CD14-positive monocyte (primary cell): ENCODE results near the gene MRPS34. TPM values are rescaled to one million over a fixed set of nuclear protein-coding genes. Genes with fewer than 3 reads are reported as not detected.

ENCODE experiments used
- DNase-seq, 3 donors: peaks; one replicate each; pipeline ENCODE4 v3.0.0-alpha.2; 2011 to 2022
- H2AFZ ChIP-seq: 2 replicates; pipeline ENCODE4 v1.6.0; 2012; ENCODE audit warnings: mild to moderate bottlenecking, low read depth, low read length, inconsistent platforms; ENCODE audit not compliant: insufficient read depth, poor library complexity, severe bottlenecking
- H3K27ac ChIP-seq, 2 donors: 1 replicate in 1 of 2; 2 replicates in 1 of 2; pipeline ENCODE4 v1.5.1; 2012 to 2013; ENCODE audit warnings: low read length in 2 of 2, control low read depth in 1 of 2, inconsistent platforms in 1 of 2, low read depth in 1 of 2, mild to moderate bottlenecking in 1 of 2
- H3K27me3 ChIP-seq, 2 donors: one replicate each; pipeline versions ENCODE4 v1.6.0 to v1.6.1; 2011 to 2013; ENCODE audit warnings: low read length in 2 of 2; ENCODE audit not compliant: control insufficient read depth in 2 of 2, insufficient read depth in 2 of 2
- H3K36me3 ChIP-seq, 2 donors: replicated peaks in 1 of 2; 1 replicate in 1 of 2; 2 replicates in 1 of 2; pipeline versions ENCODE4 v1.5.1 to v1.6.1; 2012 to 2013; ENCODE audit warnings: low read length in 2 of 2, control low read depth in 1 of 2, inconsistent platforms in 1 of 2, mild to moderate bottlenecking in 1 of 2; ENCODE audit not compliant: insufficient read depth in 2 of 2, control insufficient read depth in 1 of 2
- H3K4me1 ChIP-seq, 2 donors: 1 replicate in 1 of 2; 2 replicates in 1 of 2; pipeline versions ENCODE4 v1.5.1 to v1.6.1; 2012 to 2013; ENCODE audit warnings: low read length in 2 of 2, control low read depth in 1 of 2, inconsistent platforms in 1 of 2, mild to moderate bottlenecking in 1 of 2, moderate library complexity in 1 of 2; ENCODE audit not compliant: insufficient read depth in 2 of 2, control insufficient read depth in 1 of 2
- H3K4me2 ChIP-seq: replicated peaks from 2 replicates; pipeline ENCODE3; 2012; ENCODE audit warnings: low read length, moderate library complexity, mild to moderate bottlenecking; ENCODE audit not compliant: poor library complexity, severe bottlenecking; ENCODE audit errors: extremely low read depth
- H3K4me3 ChIP-seq, 3 experiments: fragments of 200-600 bp in 1 of 3; sonication (generic) in 1 of 3; replicated peaks in 1 of 3; 1 replicate in 2 of 3; 2 replicates in 1 of 3; pipeline ENCODE4 v1.5.1; 2011 to 2013; ENCODE audit warnings: low read length in 3 of 3, mild to moderate bottlenecking in 3 of 3, control low read depth in 2 of 3, low read depth in 2 of 3, inconsistent platforms in 1 of 3, moderate library complexity in 1 of 3
- H3K79me2 ChIP-seq: 2 replicates; pipeline ENCODE4 v1.6.0; 2012; ENCODE audit warnings: mild to moderate bottlenecking, control low read depth, inconsistent platforms, low read length, moderate library complexity; ENCODE audit not compliant: insufficient read depth
- H3K9ac ChIP-seq: 2 replicates; pipeline ENCODE4 v1.6.0; 2017; ENCODE audit warnings: low read length, mild to moderate bottlenecking; ENCODE audit not compliant: insufficient read depth, poor library complexity, severe bottlenecking
- H3K9me3 ChIP-seq, 2 donors: replicated peaks in 1 of 2; 1 replicate in 1 of 2; 2 replicates in 1 of 2; pipeline versions ENCODE4 v1.5.1 to v1.6.1; 2012 to 2013; ENCODE audit warnings: low read length in 2 of 2, control low read depth in 1 of 2; ENCODE audit not compliant: control insufficient read depth in 1 of 2, insufficient read depth in 1 of 2
- H4K20me1 ChIP-seq: 2 replicates; pipeline ENCODE4 v1.6.0; 2012; ENCODE audit warnings: mild to moderate bottlenecking, low read length, control low read depth, moderate library complexity; ENCODE audit not compliant: insufficient read depth
- H3K27ac Mint-ChIP-seq, 7 donors: one replicate each; pipeline ENCODE4 v1.8.0; 2020; ENCODE audit warnings: mild to moderate bottlenecking in 7 of 7, mixed read lengths in 7 of 7, moderate library complexity in 6 of 7, inconsistent platforms in 2 of 7
- H3K27me3 Mint-ChIP-seq, 3 donors: one replicate each; pipeline ENCODE4 v1.8.0; 2021 to 2022; ENCODE audit warnings: low read depth in 3 of 3, mild to moderate bottlenecking in 3 of 3, mixed read lengths in 3 of 3, moderate library complexity in 3 of 3, inconsistent platforms in 1 of 3
- H3K36me3 Mint-ChIP-seq, 2 donors: one replicate each; pipeline ENCODE4 v1.8.0; 2020; ENCODE audit warnings: mixed read lengths in 2 of 2, inconsistent platforms in 1 of 2, mild to moderate bottlenecking in 1 of 2
- H3K4me1 Mint-ChIP-seq: one replicate; pipeline ENCODE4 v1.8.0; 2020; ENCODE audit warnings: mild to moderate bottlenecking, mixed read lengths
- H3K4me3 Mint-ChIP-seq, 2 donors: one replicate each; pipeline ENCODE4 v1.8.0; 2020; ENCODE audit warnings: mild to moderate bottlenecking in 2 of 2, mixed read lengths in 2 of 2, moderate library complexity in 1 of 2
- H3K9me3 Mint-ChIP-seq, 7 donors: one replicate each; pipeline ENCODE4 v1.8.0; 2020 to 2022; ENCODE audit warnings: mixed read lengths in 7 of 7, mild to moderate bottlenecking in 6 of 7, moderate library complexity in 6 of 7, inconsistent platforms in 2 of 7
- CTCF ChIP-seq: fragments of 200-600 bp; IDR thresholded peaks from one replicate; pipeline ENCODE4 v1.8.0; 2022; ENCODE audit warnings: antibody characterized with exemption, mild to moderate bottlenecking
- WGBS: methylation state at CpG from one replicate; pipeline ENCODE4 v1.1.5; 2013; ENCODE audit warnings: missing lambda C conversion rate; ENCODE audit not compliant: insufficient coverage; 5-methylcytosine and 5-hydroxymethylcytosine counted together
- intact Hi-C, 2 donors: fragments of 100-400 bp; cut with micrococcal nuclease; formaldehyde crosslinking; loops; one replicate each; pipeline versions ENCODE4 v1.15.0 to v1.15.1; 2023
- polyA plus RNA-seq, 3 donors: library from polyadenylated mRNA; depleted of rRNA in 1 of 3; unstranded in 2 of 3; stranded (reverse) in 1 of 3; fragments of 300-500 nt in 2 of 3; fragments of >200 nt in 1 of 3; fragmentation: Illumina TruSeq in 2 of 3; gene quantifications; 1 replicate in 2 of 3; 2 replicates in 1 of 3; pipeline ENCODE4 v1.2.3, GENCODE V29; 2012 to 2021

Gene MRPS34
- polyA plus RNA-seq, 3 donors = 34.5 to 137 (median 109) TPM

DNA sequence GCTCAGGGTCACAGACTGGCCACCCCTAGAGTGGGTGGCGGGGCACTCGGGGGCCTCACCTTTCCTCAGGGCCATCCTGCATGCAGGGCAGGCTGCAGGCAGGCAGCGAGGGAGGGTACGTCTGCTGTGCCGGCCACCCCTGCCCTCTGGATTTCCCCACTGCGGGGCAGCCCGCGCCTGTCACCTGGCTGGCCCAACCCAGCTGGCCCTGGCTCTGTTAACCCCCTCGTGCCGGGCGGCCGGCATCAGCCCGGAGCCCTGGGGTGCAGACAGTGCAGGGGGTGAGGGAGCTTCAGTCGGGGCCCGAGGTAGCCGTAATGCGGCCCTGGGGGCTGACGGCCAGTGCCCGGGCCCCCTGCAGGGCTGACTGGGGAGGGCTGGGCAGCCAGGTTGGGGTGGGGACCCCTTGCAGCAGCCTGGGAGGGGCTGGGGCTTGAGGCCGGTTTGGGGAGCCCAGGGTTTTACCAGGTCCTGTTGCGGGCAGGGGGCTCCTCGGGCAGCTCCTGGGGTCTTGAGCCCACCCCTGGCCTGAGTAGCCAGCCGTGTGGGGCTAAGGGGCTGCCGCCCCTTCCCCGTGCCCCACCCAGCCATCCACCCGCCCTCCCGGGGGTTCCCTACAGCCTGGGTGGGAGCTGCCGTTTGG, 20.8 kb upstream of the MRPS34 start, which contains the start of gene IGFALS:
IGFALS (minus strand) TSS at position 128 of the 643 bp plus-strand sequence; CDS start at position 75, 53 bp downstream.
- peaks cover 0 to 2% (median 0%) of the 10 kb centered on the region in 3 donors for H3K27me3 Mint-ChIP-seq
- TF ChIP-seq CTCF = no peak
- no peaks in the 10 kb centered on the region for H3K4me1 ChIP-seq
- H3K9me3 ChIP-seq = peaks cover 5 to 14% of the 10 kb centered on the region in 2 donors
- no peak within 1 kb of the TSS for H2AFZ ChIP-seq
- H3K4me3 Mint-ChIP-seq = no peak within 1 kb of the TSS
- intact Hi-C loops = no loop called here
- H4K20me1 ChIP-seq = no peaks in the 10 kb centered on the region
- H3K27ac ChIP-seq = no peak within 1 kb of the TSS
- no peak within 1 kb of the TSS for H3K27ac Mint-ChIP-seq
- H3K36me3 ChIP-seq = peaks cover 17 to 19% of the 10 kb centered on the region in 2 donors
- 89% methylated on average over 26 of the region's 28 CpGs for WGBS
- H3K27me3 ChIP-seq = no peaks in the 10 kb centered on the region
- no peak within 1 kb of the TSS for H3K4me2 ChIP-seq
- no peaks in the 10 kb centered on the region for H3K4me1 Mint-ChIP-seq
- H3K9me3 Mint-ChIP-seq = peaks cover 2 to 21% (median 14%) of the 10 kb centered on the region in 7 donors
- H3K36me3 Mint-ChIP-seq = peaks cover 7 to 20% of the 10 kb centered on the region in 2 donors
- H3K4me3 ChIP-seq = no peak within 1 kb of the TSS
- no peak within 1 kb of the TSS for H3K9ac ChIP-seq
- DNase-seq = no peak
- no peaks in the 10 kb centered on the region for H3K79me2 ChIP-seq

DNA sequence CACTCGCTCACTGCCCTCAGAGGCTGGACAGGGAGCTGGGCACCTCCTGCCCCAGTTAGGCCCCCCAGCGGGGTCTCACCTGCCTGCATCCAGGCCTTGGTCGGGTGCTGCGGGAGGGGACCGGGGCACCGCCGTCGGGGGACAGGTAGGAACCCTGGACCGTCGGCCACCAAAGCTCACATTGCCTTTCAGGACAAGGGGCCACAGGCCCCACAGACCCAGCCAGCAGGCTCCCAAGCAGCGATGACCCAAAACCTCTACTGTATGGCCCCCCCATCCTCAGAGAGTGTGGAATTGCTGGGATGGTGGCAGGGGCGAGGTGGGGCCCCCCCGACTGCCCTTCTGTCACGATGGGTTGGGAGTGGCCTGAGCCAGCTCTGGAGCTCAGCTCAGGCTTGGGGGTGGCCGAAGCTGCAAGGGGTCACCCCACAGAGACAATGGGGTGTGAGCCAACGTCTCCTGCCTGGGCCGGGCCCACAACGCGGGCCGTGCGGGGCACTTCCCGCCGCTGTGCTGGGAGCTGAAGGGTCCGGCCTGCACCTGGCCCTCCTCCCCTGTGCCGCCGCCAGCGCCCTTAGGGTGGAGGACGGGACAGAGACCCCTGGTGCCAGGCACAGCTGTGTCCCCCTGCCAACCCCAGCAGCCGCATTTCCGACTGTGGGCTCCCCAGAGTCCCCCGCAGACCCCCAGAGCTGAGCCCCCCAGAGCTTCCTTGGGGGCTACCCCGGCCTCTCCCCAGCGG, 20.1 kb upstream of the MRPS34 start:
- H3K4me3 Mint-ChIP-seq = no peak overlapping the region
- H3K9ac ChIP-seq = no peak overlapping the region
- H3K27ac ChIP-seq = no peak overlapping the region
- no peak overlapping the region for H3K4me3 ChIP-seq
- intact Hi-C loops = no loop called here
- WGBS = 94% methylated on average over 22 of the region's 33 CpGs
- H3K36me3 ChIP-seq = peaks cover 23 to 26% of the 10 kb centered on the region in 2 donors
- H3K4me1 ChIP-seq = no peaks in the 10 kb centered on the region
- no peaks in the 10 kb centered on the region for H3K79me2 ChIP-seq
- H3K9me3 ChIP-seq = peaks cover 3 to 7% of the 10 kb centered on the region in 2 donors
- peaks cover 2 to 14% (median 8%) of the 10 kb centered on the region in 7 donors for H3K9me3 Mint-ChIP-seq
- no peak overlapping the region for H3K27ac Mint-ChIP-seq
- no peak overlapping the region for H2AFZ ChIP-seq
- no peak overlapping the region for H3K4me2 ChIP-seq
- H3K27me3 Mint-ChIP-seq = peaks cover 0 to 2% (median 0%) of the 10 kb centered on the region in 3 donors
- peaks cover 2% of the 10 kb centered on the region for H4K20me1 ChIP-seq
- no peak for DNase-seq
- H3K4me1 Mint-ChIP-seq = no peaks in the 10 kb centered on the region
- no peaks in the 10 kb centered on the region for H3K27me3 ChIP-seq
- peaks cover 7 to 26% of the 10 kb centered on the region in 2 donors for H3K36me3 Mint-ChIP-seq
- TF ChIP-seq CTCF = no peak
